CD14-positive monocyte (primary cell): ENCODE measurements around the gene ABCC3. TPM values are rescaled to one million over a fixed set of nuclear protein-coding genes. Genes with fewer than 3 reads are reported as not detected.
"Not testable (repeated sequence)": the region's sequence is repeated elsewhere in the genome, so short reads cannot be mapped to it uniquely, and the experiment has no call there.

Experiments used
- DNase-seq, 3 donors: peaks; one replicate each; pipeline ENCODE4 v3.0.0-alpha.2; 2011 to 2022
- H2AFZ ChIP-seq: 2 replicates; pipeline ENCODE4 v1.6.0; 2012; ENCODE audit warnings: mild to moderate bottlenecking, low read depth, low read length, inconsistent platforms; ENCODE audit not compliant: insufficient read depth, poor library complexity, severe bottlenecking
- H3K27ac ChIP-seq, 2 donors: 1 replicate in 1 of 2; 2 replicates in 1 of 2; pipeline ENCODE4 v1.5.1; 2012 to 2013; ENCODE audit warnings: low read length in 2 of 2, control low read depth in 1 of 2, inconsistent platforms in 1 of 2, low read depth in 1 of 2, mild to moderate bottlenecking in 1 of 2
- H3K27me3 ChIP-seq, 2 donors: one replicate each; pipeline versions ENCODE4 v1.6.0 to v1.6.1; 2011 to 2013; ENCODE audit warnings: low read length in 2 of 2; ENCODE audit not compliant: control insufficient read depth in 2 of 2, insufficient read depth in 2 of 2
- H3K36me3 ChIP-seq, 2 donors: replicated peaks in 1 of 2; 1 replicate in 1 of 2; 2 replicates in 1 of 2; pipeline versions ENCODE4 v1.5.1 to v1.6.1; 2012 to 2013; ENCODE audit warnings: low read length in 2 of 2, control low read depth in 1 of 2, inconsistent platforms in 1 of 2, mild to moderate bottlenecking in 1 of 2; ENCODE audit not compliant: insufficient read depth in 2 of 2, control insufficient read depth in 1 of 2
- H3K4me1 ChIP-seq, 2 donors: 1 replicate in 1 of 2; 2 replicates in 1 of 2; pipeline versions ENCODE4 v1.5.1 to v1.6.1; 2012 to 2013; ENCODE audit warnings: low read length in 2 of 2, control low read depth in 1 of 2, inconsistent platforms in 1 of 2, mild to moderate bottlenecking in 1 of 2, moderate library complexity in 1 of 2; ENCODE audit not compliant: insufficient read depth in 2 of 2, control insufficient read depth in 1 of 2
- H3K4me2 ChIP-seq: replicated peaks from 2 replicates; pipeline ENCODE3; 2012; ENCODE audit warnings: low read length, moderate library complexity, mild to moderate bottlenecking; ENCODE audit not compliant: poor library complexity, severe bottlenecking; ENCODE audit errors: extremely low read depth
- H3K4me3 ChIP-seq, 3 experiments: fragments of 200-600 bp in 1 of 3; sonication (generic) in 1 of 3; replicated peaks in 1 of 3; 1 replicate in 2 of 3; 2 replicates in 1 of 3; pipeline ENCODE4 v1.5.1; 2011 to 2013; ENCODE audit warnings: low read length in 3 of 3, mild to moderate bottlenecking in 3 of 3, control low read depth in 2 of 3, low read depth in 2 of 3, inconsistent platforms in 1 of 3, moderate library complexity in 1 of 3
- H3K79me2 ChIP-seq: 2 replicates; pipeline ENCODE4 v1.6.0; 2012; ENCODE audit warnings: mild to moderate bottlenecking, control low read depth, inconsistent platforms, low read length, moderate library complexity; ENCODE audit not compliant: insufficient read depth
- H3K9ac ChIP-seq: 2 replicates; pipeline ENCODE4 v1.6.0; 2017; ENCODE audit warnings: low read length, mild to moderate bottlenecking; ENCODE audit not compliant: insufficient read depth, poor library complexity, severe bottlenecking
- H3K9me3 ChIP-seq, 2 donors: replicated peaks in 1 of 2; 1 replicate in 1 of 2; 2 replicates in 1 of 2; pipeline versions ENCODE4 v1.5.1 to v1.6.1; 2012 to 2013; ENCODE audit warnings: low read length in 2 of 2, control low read depth in 1 of 2; ENCODE audit not compliant: control insufficient read depth in 1 of 2, insufficient read depth in 1 of 2
- H4K20me1 ChIP-seq: 2 replicates; pipeline ENCODE4 v1.6.0; 2012; ENCODE audit warnings: mild to moderate bottlenecking, low read length, control low read depth, moderate library complexity; ENCODE audit not compliant: insufficient read depth
- H3K27ac Mint-ChIP-seq, 7 donors: one replicate each; pipeline ENCODE4 v1.8.0; 2020; ENCODE audit warnings: mild to moderate bottlenecking in 7 of 7, mixed read lengths in 7 of 7, moderate library complexity in 6 of 7, inconsistent platforms in 2 of 7
- H3K27me3 Mint-ChIP-seq, 3 donors: one replicate each; pipeline ENCODE4 v1.8.0; 2021 to 2022; ENCODE audit warnings: low read depth in 3 of 3, mild to moderate bottlenecking in 3 of 3, mixed read lengths in 3 of 3, moderate library complexity in 3 of 3, inconsistent platforms in 1 of 3
- H3K36me3 Mint-ChIP-seq, 2 donors: one replicate each; pipeline ENCODE4 v1.8.0; 2020; ENCODE audit warnings: mixed read lengths in 2 of 2, inconsistent platforms in 1 of 2, mild to moderate bottlenecking in 1 of 2
- H3K4me1 Mint-ChIP-seq: one replicate; pipeline ENCODE4 v1.8.0; 2020; ENCODE audit warnings: mild to moderate bottlenecking, mixed read lengths
- H3K4me3 Mint-ChIP-seq, 2 donors: one replicate each; pipeline ENCODE4 v1.8.0; 2020; ENCODE audit warnings: mild to moderate bottlenecking in 2 of 2, mixed read lengths in 2 of 2, moderate library complexity in 1 of 2
- H3K9me3 Mint-ChIP-seq, 7 donors: one replicate each; pipeline ENCODE4 v1.8.0; 2020 to 2022; ENCODE audit warnings: mixed read lengths in 7 of 7, mild to moderate bottlenecking in 6 of 7, moderate library complexity in 6 of 7, inconsistent platforms in 2 of 7
- CTCF ChIP-seq: fragments of 200-600 bp; IDR thresholded peaks from one replicate; pipeline ENCODE4 v1.8.0; 2022; ENCODE audit warnings: antibody characterized with exemption, mild to moderate bottlenecking
- WGBS: methylation state at CpG from one replicate; pipeline ENCODE4 v1.1.5; 2013; ENCODE audit warnings: missing lambda C conversion rate; ENCODE audit not compliant: insufficient coverage; 5-methylcytosine and 5-hydroxymethylcytosine counted together
- intact Hi-C, 2 donors: fragments of 100-400 bp; cut with micrococcal nuclease; formaldehyde crosslinking; loops; one replicate each; pipeline versions ENCODE4 v1.15.0 to v1.15.1; 2023
- polyA plus RNA-seq, 3 donors: library from polyadenylated mRNA; depleted of rRNA in 1 of 3; unstranded in 2 of 3; stranded (reverse) in 1 of 3; fragments of 300-500 nt in 2 of 3; fragments of >200 nt in 1 of 3; fragmentation: Illumina TruSeq in 2 of 3; gene quantifications; 1 replicate in 2 of 3; 2 replicates in 1 of 3; pipeline ENCODE4 v1.2.3, GENCODE V29; 2012 to 2021

Gene ABCC3
- polyA plus RNA-seq, 3 donors, result 2.7 to 74.5 (median 11.4) TPM

GRCh38 chr17:50679008-50679544 lies 44.4 kb downstream of the ABCC3 start:
- Histone ChIP-seq H3K4me1 (peaks cover 5 to 9% of the 10 kb centered on the region in 2 donors), H4K20me1 (no peaks in the 10 kb centered on the region), H3K4me2 (no peak overlapping the region), H3K4me3 (no peak overlapping the region), H2AFZ (no peak overlapping the region), H3K27ac (no peak overlapping the region), H3K27me3 (no peaks in the 10 kb centered on the region), H3K79me2 (no peaks in the 10 kb centered on the region), H3K9me3 (no peaks in the 10 kb centered on the region), H3K9ac (no peak overlapping the region), H3K36me3 (no peaks in the 10 kb centered on the region)
- H3K27ac Mint-ChIP-seq, result no peak overlapping the region
- 99% methylated on average over 9 of the region's 11 CpGs for WGBS
- intact Hi-C loops, result no loop called here
- no peak for TF ChIP-seq CTCF
- peaks cover 0 to 8% of the 10 kb centered on the region in 2 donors for H3K36me3 Mint-ChIP-seq
- peaks cover 6 to 18% (median 11%) of the 10 kb centered on the region in 3 donors for H3K27me3 Mint-ChIP-seq
- no peaks in the 10 kb centered on the region for H3K9me3 Mint-ChIP-seq
- H3K4me3 Mint-ChIP-seq, result no peak overlapping the region
- peaks cover 9% of the 10 kb centered on the region for H3K4me1 Mint-ChIP-seq
- no peak for DNase-seq

- peaks cover 9% of the 10 kb centered on the region for H3K4me1 Mint-ChIP-seq
- no peaks in the 10 kb centered on the region for H3K79me2 ChIP-seq
- no peaks in the 10 kb centered on the region for H3K36me3 ChIP-seq
- no peak overlapping the region for H3K27ac ChIP-seq
- WGBS, result 88% methylated on average over 4 of the region's 5 CpGs
- peaks cover 0 to 8% of the 10 kb centered on the region in 2 donors for H3K36me3 Mint-ChIP-seq
- DNase-seq, result no peak
- H3K4me3 ChIP-seq, result no peak overlapping the region
- intact Hi-C loops, result loop anchor here (5.0 kb wide), 3 partner anchors 128 to 198 kb away; partner anchors contain the start of gene SPATA20 (in 1 of the 2)
- no peak overlapping the region for H2AFZ ChIP-seq
- no peak overlapping the region for H3K4me2 ChIP-seq
- no peak overlapping the region for H3K4me3 Mint-ChIP-seq
- H3K4me1 ChIP-seq, result peaks cover 5 to 9% of the 10 kb centered on the region in 2 donors
- peak overlapping the region in 1 of 7 donors; percentile 26 for H3K27ac Mint-ChIP-seq
- no peaks in the 10 kb centered on the region for H4K20me1 ChIP-seq
- no peaks in the 10 kb centered on the region for H3K9me3 Mint-ChIP-seq
- no peaks in the 10 kb centered on the region for H3K27me3 ChIP-seq
- TF ChIP-seq CTCF, result no peak
- H3K9ac ChIP-seq, result no peak overlapping the region
- H3K9me3 ChIP-seq, result no peaks in the 10 kb centered on the region
- H3K27me3 Mint-ChIP-seq, result peaks cover 8 to 18% (median 13%) of the 10 kb centered on the region in 3 donors
Measured at GRCh38 chr17:50680126-50680525, 45.4 kb downstream of the ABCC3 start.

- not testable (repeated sequence) for H4K20me1 ChIP-seq, H3K4me1 Mint-ChIP-seq, H3K4me1 ChIP-seq, DNase-seq, H3K27ac ChIP-seq, H3K36me3 ChIP-seq, H3K27me3 ChIP-seq, H3K9me3 Mint-ChIP-seq, H3K79me2 ChIP-seq, H3K36me3 Mint-ChIP-seq, H3K9me3 ChIP-seq
- H3K4me3 ChIP-seq, result peak overlapping the region in 1 of 3 experiments; percentile 47
- Mint-ChIP-seq H3K4me3 (peak overlapping the region; percentile 60 to 91), H3K27me3 (peaks cover 10 to 16% (median 13%) of the 10 kb centered on the region in 3 donors), H3K27ac (peak overlapping the region in 2 of 7 donors; percentile 26 to 31)
- peak overlapping the region; percentile 57 for H3K4me2 ChIP-seq
- intact Hi-C loops, result loop anchor here (5.0 kb wide), 3 partner anchors 128 to 198 kb away; partner anchors contain the start of gene SPATA20 (in 1 of the 2)
- peak overlapping the region; percentile 73 for H2AFZ ChIP-seq
- 73% methylated on average over 9 of the region's 12 CpGs for whole genome bisulfite sequencing
- peak overlapping the region; percentile 7 for H3K9ac ChIP-seq
Measured at GRCh38 chr17:50680543-50681262, 46.0 kb downstream of the ABCC3 start.
